DMS153 treated with DMSO at 0.1 percent for 48 hours (cell line): Measurements from ENCODE around the gene ZFHX2.

ENCODE experiments used
- DNase-seq: peaks from one replicate; lab custom pipeline; 2025; ENCODE audit not compliant: unreplicated experiment; lab: John Stamatoyannopoulos, UW

Gene ZFHX2

GRCh38 chr14:23523229-23524016 is 28.1 kb downstream of the ZFHX2 start:
- no peak for DNase-seq

DNA sequence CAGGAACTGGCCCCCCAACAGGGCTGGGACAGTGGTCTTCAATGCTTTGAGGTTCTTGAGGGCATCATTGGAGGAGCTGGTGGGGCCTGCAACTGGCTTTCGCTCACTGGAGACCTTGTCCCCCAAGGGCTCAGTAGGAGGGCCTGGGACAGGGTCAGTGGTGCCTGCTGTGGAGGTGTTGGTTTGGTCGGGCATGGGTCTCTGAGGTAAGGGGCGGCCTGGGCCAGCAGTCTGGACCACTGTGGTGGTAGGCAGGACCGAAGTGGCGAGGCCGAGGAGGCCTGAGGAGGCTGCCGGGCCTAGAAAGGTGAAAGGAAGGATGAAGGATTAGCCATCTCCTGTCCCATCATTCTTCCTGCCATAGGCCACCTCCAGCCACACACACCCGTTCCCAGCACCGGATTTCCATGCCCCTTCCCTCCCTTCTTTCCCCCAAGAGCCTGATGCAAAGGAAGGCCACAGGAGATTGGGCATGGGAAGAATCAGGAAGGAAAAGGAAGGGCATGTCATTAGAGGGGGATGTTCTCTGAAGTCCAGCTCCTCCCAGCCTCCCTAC is 28.8 kb downstream of the ZFHX2 start:
- DNase-seq = no peak

DNA sequence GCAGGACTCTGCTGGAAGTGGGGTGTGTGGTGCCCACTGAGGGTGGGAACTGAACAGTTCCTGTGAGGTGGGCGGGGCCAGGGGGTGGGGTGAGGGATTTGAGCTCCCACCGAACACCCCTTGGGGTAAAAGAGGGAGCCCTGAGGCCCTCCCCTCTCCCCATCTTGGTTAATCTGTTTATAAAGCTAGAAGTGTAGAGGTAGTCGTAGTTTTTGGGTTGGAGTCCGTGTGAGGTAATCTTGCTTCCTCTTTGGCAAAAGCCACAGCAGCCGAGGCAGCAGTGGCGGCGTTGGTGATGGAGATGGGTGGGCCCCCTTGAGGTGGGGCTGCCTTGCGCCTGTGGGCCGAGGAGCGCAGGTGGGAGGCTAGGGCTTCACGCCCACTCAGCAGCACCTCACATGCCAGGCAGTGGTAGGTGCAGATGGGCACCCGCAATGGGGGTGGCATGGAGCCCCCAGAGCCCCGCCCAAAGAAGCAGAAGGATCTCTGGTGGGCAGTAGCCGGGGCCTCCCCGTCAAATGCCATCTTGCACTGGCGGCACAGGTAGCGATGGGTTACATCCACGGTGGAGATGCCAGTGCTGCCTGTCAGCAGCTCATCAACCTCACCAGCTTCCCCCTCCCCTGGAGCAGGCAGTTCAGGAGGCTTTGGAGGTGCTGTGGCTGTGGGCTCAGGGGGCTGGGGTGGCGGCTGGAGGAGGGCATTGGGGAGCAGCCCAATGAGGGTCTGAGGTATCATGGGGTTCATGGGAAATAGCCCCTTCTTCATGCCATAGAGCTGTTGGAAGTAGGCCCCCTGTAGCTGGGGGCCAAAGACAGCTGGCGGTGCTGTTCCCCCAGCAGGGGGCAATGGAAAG is 29.6 kb downstream of the ZFHX2 start:
- DNase-seq = no peak

DNA sequence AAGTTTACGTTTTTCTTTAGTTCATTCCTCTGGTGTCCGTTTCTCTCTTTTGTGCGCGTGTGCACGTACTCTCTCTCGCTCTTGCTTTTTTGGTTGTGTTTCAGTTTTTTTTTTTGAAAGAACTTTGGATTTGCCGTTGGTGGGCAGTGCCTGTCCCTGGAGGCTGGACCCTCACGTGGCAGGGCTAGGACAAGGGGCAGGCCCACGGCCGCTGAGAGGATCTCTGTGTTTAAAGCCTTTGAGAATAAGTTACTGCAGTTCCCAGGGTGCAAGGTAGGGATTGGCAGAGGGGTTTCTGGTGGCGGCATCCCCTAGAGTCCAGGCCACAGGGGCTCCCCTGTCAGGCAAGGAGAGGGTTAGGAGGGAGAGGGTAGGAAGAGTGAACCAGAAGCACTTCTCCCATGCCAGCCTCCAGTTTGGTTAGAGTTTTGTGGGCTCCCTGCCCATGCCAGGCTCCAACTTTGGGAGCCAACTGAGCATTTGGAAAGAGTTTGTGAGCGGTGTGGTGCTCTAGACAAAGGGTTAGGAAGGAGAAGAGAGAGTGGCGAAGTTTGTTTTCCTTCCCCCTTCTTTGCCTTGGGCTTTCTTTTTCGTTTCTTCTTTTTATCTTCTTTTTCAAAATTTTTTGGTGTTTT is 30.5 kb downstream of the ZFHX2 start:
- DNase-seq = no peak

GRCh38 chr14:23518709-23519108 is 32.9 kb downstream of the ZFHX2 start:
- no peak for DNase-seq

DNA sequence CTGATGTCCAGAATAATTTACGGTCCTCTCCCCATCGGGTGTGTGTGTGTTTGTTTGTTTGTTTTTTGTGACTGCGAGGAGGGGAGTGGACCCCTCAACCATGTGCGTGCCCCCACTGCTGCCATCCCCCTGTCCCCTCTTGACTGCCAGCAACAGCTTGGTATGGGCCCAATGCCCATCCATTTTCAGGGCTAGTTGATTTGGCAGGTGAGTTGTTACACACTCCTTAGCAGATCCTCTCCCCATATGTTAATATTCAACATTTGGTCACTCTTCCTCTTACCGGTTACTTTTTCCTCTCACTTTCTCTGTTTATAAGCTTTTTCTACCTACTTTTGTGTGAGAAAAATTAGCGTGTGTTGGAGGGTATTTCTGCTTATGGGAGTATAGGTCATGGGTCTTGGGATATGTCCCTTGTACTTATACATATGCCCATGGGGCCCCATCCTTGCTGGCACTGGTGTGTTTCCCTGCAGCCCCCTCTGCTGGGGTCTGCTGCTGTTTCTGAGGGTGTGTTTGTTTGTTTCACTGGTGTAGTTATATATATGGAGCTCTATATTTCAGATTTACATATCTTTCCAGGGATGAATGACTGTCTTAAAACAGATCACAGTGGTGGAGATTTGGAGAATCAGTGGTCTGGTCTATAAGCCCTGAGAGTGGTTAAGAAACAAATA is 33.8 kb downstream of the ZFHX2 start:
- DNase-seq = no peak

DNA sequence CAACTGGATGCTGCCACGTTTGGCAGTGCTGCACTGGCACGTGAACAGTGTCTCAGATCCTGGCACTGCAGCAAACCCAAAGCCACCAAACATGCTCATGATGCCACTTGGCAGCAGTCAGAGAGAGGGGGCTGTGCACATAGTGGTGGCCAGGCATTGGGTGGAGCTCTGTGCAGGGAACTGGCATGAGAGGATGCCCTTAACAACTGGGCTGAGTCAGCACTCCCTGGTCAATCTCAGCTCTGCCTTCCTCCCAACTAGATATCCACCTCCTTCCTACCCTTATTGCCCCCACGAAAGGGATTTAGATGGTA is 37.0 kb downstream of the ZFHX2 start:
- DNase-seq = no peak

DNA sequence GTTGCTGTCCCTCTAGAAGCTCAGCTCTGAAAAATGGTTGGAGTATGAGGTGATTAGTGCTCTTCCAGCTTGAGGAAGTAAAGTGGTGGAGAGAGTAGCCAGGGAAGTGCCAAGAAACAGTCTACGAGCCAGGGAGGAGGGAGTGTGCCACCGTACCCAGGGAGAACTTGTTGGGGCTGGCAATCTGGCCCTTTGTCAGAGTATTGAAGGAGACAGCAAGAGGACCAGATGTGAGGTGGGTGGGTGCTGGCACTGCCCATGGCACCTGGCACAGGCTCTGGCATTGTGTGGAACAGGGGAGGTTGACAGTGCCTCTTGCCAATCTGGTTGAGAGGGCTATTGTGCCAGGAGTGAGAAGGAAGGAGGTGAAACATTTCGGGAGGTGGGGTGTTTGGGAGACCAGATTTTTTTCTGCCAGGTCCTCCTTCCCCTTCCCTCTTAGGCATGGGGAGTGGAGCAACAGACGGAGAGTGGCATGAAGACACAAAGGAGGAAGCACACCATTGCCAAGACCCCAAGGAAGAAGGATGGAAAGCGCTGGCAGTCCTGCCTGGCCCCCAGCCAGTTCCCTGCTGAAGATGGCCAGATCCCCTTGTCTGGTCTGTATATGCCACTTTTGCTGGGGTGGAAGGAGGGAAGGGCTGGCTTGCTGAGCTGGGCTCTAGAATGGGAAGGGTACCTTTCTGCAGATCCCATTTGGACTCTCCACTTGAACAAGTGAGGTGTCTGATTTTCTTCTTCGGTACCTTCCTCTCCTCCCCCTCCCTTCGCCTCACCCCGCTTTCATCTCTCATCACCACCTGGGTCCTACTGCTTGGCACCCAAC is 37.5 kb downstream of the ZFHX2 start:
- DNase-seq = no peak

GRCh38 chr14:23513005-23513817 is 38.4 kb downstream of the ZFHX2 start:
- peak; percentile 54 for DNase-seq

- peak; percentile 61 for DNase-seq
Measured at GRCh38 chr14:23512156-23512555, 39.4 kb downstream of the ZFHX2 start.

DNA sequence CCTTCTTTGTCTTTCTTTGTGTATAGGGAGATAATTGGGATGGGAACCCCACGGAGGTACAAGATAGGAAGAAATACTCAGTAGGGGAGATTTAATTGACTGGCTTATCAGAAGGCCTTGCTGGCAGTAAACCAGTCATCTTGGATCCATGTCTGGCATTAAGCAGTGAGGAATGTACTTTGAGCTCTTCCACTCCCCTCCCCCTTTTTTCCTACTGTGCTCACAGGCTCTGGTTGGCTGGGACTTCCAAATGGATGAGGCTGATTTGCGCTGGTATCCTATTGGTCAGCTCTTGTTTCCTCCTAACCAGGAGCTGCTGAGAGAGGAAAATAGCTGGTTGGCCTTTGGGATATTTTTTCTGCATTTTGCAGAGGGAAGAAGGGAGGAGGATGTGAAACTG is 57.3 kb downstream of the ZFHX2 start:
- no peak for DNase-seq

GRCh38 chr14:23492618-23493272 is 58.8 kb downstream of the ZFHX2 start:
- no peak for DNase-seq

- DNase-seq = no peak
Measured at GRCh38 chr14:23487216-23487615, 64.3 kb downstream of the ZFHX2 start.

- DNase-seq = no peak
Measured at GRCh38 chr14:23486036-23486435, 65.5 kb downstream of the ZFHX2 start.

GRCh38 chr14:23485326-23485725 is 66.2 kb downstream of the ZFHX2 start:
- DNase-seq = no peak

GRCh38 chr14:23483236-23483854 is 68.2 kb downstream of the ZFHX2 start:
- DNase-seq = peak; percentile 73

- DNase-seq = no peak
Measured at GRCh38 chr14:23482823-23483148, 68.8 kb downstream of the ZFHX2 start.

GRCh38 chr14:23481979-23482822 is 69.4 kb downstream of the ZFHX2 start:
- DNase-seq = no peak
